Muscle of leg (tissue), 11 donors: ENCODE data around the gene FBXL5. TPM values are rescaled to one million over a fixed set of nuclear protein-coding genes. Genes with fewer than 3 reads are reported as not detected.

Experiments used
- DNase-seq: peaks from one replicate; pipeline ENCODE4 v3.0.0; 2013
- H3K27ac ChIP-seq: one replicate; pipeline ENCODE4 v1.5.1; 2013; ENCODE audit warnings: mild to moderate bottlenecking, low read length, control low read depth
- H3K27me3 ChIP-seq: one replicate; pipeline ENCODE4 v1.6.1; 2013; ENCODE audit warnings: low read length; ENCODE audit not compliant: control insufficient read depth, insufficient read depth
- H3K36me3 ChIP-seq: one replicate; pipeline ENCODE4 v1.6.1; 2013; ENCODE audit warnings: low read length; ENCODE audit not compliant: control insufficient read depth, insufficient read depth
- H3K4me1 ChIP-seq: one replicate; pipeline ENCODE4 v1.6.1; 2013; ENCODE audit warnings: low read length; ENCODE audit not compliant: control insufficient read depth, insufficient read depth
- H3K4me3 ChIP-seq: one replicate; pipeline ENCODE4 v1.5.1; 2013; ENCODE audit warnings: low read length, control low read depth
- H3K9me3 ChIP-seq: replicated peaks from 2 replicates; pipeline ENCODE4 v1.6.1; 2013; ENCODE audit warnings: low read depth, low read length; ENCODE audit not compliant: control insufficient read depth
- WGBS: methylation state at CpG from one replicate; pipeline ENCODE4 v1.1.5; 2013; ENCODE audit warnings: missing lambda C conversion rate; ENCODE audit not compliant: insufficient coverage; 5-methylcytosine and 5-hydroxymethylcytosine counted together
- polyA plus RNA-seq, 8 donors: library from polyadenylated mRNA; unstranded; fragments of 120-200 nt; gene quantifications; one replicate each; pipeline versions ENCODE4 v1.2.1 to v1.2.3, GENCODE V29; 2013; ENCODE audit warnings: inconsistent platforms in 1 of 8, low replicate concordance in 1 of 8; ENCODE audit not compliant: insufficient read length in 8 of 8, insufficient read depth in 1 of 8
- total RNA-seq: library from RNA; stranded (reverse); fragments of 120-200 nt; gene quantifications from one replicate; pipeline ENCODE4 v1.2.4, GENCODE V29; 2013

The FBXL5 gene
- total and polyA plus RNA-seq, 9 donors: 54.2 to 80.5 (median 66.4) TPM

DNA sequence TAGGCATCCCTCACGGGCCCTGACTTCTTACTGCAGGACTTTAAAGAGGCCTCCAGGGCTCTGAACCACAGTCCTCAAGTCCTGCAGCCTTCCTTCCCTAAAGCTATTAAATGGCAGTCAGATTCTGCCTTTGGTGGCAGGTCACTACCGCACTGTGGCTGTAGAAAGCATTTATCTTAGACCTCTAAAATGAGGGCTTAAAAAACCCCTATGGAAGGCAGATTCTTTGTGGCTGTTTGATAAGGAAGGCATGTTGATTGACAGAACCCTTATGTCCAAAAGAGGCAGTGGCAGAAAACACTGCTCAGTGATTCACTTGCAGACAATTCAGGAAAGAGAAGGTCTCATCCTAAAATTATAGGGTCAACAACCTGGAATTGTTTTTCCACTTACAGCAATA is 79.2 kb downstream of the FBXL5 start:
- no peak overlapping the region for H3K27ac ChIP-seq
- no peaks in the 10 kb centered on the region for H3K27me3 ChIP-seq
- WGBS: no CpG with 5 or more reads among the region's 2 CpGs
- H3K4me3 ChIP-seq: no peak overlapping the region
- no peak for DNase-seq
- H3K36me3 ChIP-seq: no peaks in the 10 kb centered on the region
- no peaks in the 10 kb centered on the region for H3K4me1 ChIP-seq
- H3K9me3 ChIP-seq: no peaks in the 10 kb centered on the region

DNA sequence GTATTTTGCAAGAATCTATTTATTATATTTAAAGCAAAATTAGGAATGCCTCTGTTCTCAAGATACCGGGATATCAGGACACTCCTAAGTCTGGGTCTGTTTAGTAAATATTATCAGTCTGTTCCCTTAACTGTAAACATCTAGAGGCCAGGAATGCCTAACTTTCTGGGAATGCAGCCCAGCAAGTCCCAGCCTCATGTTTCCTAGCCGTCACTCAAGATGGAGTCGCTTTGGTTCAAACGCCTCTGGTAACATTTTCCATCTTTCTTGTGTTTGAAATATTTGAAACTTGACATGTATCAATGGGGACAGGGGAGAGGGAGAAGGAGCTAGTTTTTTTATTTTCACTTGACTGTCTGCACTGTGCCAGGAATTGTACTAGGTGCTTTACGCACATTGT is 85.4 kb downstream of the FBXL5 start:
- Histone ChIP-seq H3K27ac (no peak overlapping the region), H3K4me1 (no peaks in the 10 kb centered on the region), H3K4me3 (no peak overlapping the region), H3K9me3 (no peaks in the 10 kb centered on the region), H3K27me3 (no peaks in the 10 kb centered on the region), H3K36me3 (peaks cover 37% of the 10 kb centered on the region)
- DNase-seq: no peak
- 100% methylated on average over 2 of the region's 5 CpGs for WGBS

DNA sequence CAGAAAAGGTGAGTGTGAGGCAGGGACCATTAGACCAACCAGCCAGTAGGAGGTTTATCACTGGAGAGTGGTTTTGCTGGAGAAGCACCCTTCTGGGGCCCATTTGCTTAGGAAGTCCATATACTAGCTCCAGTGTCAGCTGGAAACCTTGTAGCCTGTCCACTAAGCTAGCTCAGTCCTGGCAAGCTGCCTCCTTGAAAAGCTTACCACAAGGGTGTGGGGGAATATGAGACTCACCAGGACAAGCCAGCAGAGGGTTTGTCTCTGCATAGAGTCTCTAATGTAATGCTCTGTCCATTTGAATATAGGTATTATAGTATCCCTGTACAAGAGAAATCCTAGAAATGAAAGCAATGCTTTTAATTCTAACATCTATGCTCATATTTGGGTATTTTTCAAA is 86.3 kb downstream of the FBXL5 start:
- Histone ChIP-seq H3K4me3 (no peak overlapping the region), H3K36me3 (peaks cover 45% of the 10 kb centered on the region), H3K27ac (no peak overlapping the region), H3K9me3 (no peaks in the 10 kb centered on the region), H3K4me1 (no peaks in the 10 kb centered on the region), H3K27me3 (no peaks in the 10 kb centered on the region)
- peak; percentile 15 for DNase-seq

DNA sequence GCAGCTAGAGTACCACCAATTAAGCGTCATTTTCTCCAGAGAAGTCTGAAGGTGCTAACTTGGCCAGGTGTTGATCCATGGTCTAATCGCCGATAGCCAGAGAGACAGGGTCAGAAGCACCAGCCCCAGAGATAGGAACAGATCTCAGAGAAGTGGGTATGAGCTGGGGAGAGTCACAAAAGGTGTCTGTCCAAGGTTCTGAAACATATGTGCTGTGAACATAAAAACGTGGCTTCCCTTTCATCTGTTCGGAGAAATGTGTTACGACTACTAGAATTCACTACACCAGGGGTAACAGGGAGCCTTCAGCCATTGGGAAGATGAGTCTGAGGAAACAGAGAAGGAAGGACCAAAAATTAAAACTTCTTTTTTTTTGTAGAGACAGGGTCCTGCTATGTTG is 91.3 kb downstream of the FBXL5 start:
- DNase-seq: no peak
- Histone ChIP-seq H3K36me3 (peaks cover 57% of the 10 kb centered on the region), H3K9me3 (no peaks in the 10 kb centered on the region), H3K27me3 (no peaks in the 10 kb centered on the region), H3K4me1 (no peaks in the 10 kb centered on the region), H3K4me3 (no peak overlapping the region), H3K27ac (no peak overlapping the region)
- WGBS: 98% methylated on average over 3 of the region's 6 CpGs

DNA sequence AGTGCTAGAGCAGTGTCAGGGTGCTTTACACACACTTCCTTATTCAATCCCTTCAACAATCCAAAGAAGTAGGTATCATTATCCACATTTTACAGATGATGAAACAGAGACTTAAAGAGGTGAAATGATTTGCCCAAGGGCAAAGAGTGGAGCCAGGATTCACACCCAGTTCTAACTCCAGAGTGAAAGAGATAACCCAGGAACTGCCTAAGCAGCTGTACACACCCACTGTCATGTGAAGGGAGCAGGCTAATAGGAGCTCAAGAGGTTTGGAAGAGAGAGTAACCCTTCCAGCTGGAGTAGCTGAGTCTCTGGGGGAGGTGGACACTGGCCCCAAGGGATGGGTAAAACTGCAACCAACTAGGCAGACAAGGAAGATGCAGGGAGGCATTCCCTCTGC is 92.5 kb downstream of the FBXL5 start:
- peaks cover 49% of the 10 kb centered on the region for H3K36me3 ChIP-seq
- DNase-seq: no peak
- H3K27ac ChIP-seq: no peak overlapping the region
- no peak overlapping the region for H3K4me3 ChIP-seq
- H3K9me3 ChIP-seq: no peaks in the 10 kb centered on the region
- H3K4me1 ChIP-seq: no peaks in the 10 kb centered on the region
- H3K27me3 ChIP-seq: no peaks in the 10 kb centered on the region

DNA sequence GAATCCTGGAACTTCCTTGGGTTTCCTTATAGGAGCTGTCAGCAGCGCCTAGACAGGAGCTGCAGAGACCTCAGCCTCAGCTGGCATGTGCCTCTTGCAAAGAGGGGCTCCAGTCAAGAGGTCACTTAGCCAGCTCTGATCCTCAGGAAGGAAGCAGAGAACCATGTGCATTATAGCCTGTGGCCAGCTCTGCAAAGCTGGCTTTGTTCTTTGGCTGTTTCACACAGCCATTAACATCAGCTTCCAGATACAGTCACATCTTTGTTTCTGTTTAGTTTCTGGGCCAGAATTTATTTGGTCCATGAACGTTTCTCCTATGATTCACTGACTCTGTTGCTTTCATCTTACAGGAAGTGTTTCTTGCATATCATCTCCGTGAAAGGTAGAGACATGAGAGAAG is 93.0 kb downstream of the FBXL5 start:
- Histone ChIP-seq H3K27me3 (no peaks in the 10 kb centered on the region), H3K4me3 (no peak overlapping the region), H3K36me3 (peaks cover 47% of the 10 kb centered on the region), H3K27ac (no peak overlapping the region), H3K4me1 (no peaks in the 10 kb centered on the region), H3K9me3 (no peaks in the 10 kb centered on the region)
- WGBS: 75% methylated on average over 1 of the region's 3 CpGs
- DNase-seq: no peak

DNA sequence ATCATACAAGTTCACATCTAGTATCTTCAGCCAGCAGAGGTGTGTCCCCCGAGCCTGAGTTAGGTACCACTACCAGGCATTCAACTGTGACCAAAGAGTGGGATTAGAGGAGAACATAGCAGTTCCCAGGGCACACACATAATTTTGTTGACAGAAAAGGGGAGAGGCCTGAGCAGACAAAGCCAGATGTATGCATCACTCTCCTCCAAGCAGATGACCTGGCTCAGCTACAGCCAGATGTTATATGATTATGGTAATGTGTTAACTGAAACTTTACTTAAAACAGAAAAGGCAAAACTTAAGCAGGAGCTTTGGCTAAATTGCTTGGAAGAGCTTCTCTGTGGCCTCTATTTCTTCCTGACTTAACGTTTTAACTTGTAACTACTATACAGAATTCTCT is 96.6 kb downstream of the FBXL5 start:
- DNase-seq: peak; percentile 70
- peaks cover 38% of the 10 kb centered on the region for H3K36me3 ChIP-seq

DNA sequence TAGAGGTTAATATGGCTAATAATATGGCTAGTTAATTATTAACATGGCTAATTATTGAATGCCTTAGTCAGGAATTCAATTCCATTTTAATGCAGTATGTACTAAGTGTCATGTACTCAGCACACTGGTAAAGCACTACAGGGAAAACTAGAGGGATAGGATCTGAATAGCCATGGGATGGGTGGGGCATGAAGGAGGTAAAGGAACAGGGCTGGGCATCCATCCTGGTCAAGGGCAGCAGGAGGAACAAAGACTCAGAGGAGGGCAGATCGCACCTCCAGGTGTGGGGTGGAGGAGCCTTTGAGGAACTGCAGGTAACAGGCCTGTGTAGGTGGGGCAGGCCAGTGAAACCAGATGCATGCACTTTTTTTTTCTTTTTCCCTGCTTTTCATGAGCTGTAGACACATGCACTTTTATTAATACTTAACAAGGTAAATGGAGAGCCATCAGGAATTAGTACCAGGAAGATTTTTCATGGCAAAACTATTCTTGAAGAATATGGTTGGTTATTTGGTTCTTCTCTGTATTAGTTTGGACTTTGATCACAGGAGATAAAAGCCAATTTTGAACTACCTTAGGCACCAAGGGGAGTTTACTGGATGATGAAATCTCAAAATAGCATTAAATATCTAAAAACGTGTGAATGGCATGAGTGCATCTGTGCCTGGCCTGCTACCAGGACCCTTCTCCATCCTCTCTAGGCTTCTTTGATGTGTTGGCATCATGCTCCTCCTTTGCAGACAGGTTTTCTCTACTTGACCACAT is 97.2 kb downstream of the FBXL5 start:
- H3K4me3 ChIP-seq: no peak overlapping the region
- WGBS: 100% methylated on average over 1 of the region's 2 CpGs
- no peak overlapping the region for H3K27ac ChIP-seq
- no peak for DNase-seq
- H3K27me3 ChIP-seq: no peaks in the 10 kb centered on the region
- no peaks in the 10 kb centered on the region for H3K4me1 ChIP-seq
- no peaks in the 10 kb centered on the region for H3K9me3 ChIP-seq
- peaks cover 34% of the 10 kb centered on the region for H3K36me3 ChIP-seq

More for the DNA sequence above, 96.6 kb downstream of the FBXL5 start:
- no CpG with 5 or more reads among the region's 2 CpGs for WGBS
- H3K4me3 ChIP-seq: no peak overlapping the region
- H3K9me3 ChIP-seq: no peaks in the 10 kb centered on the region
- H3K27ac ChIP-seq: no peak overlapping the region
- H3K27me3 ChIP-seq: no peaks in the 10 kb centered on the region
- no peaks in the 10 kb centered on the region for H3K4me1 ChIP-seq

DNA sequence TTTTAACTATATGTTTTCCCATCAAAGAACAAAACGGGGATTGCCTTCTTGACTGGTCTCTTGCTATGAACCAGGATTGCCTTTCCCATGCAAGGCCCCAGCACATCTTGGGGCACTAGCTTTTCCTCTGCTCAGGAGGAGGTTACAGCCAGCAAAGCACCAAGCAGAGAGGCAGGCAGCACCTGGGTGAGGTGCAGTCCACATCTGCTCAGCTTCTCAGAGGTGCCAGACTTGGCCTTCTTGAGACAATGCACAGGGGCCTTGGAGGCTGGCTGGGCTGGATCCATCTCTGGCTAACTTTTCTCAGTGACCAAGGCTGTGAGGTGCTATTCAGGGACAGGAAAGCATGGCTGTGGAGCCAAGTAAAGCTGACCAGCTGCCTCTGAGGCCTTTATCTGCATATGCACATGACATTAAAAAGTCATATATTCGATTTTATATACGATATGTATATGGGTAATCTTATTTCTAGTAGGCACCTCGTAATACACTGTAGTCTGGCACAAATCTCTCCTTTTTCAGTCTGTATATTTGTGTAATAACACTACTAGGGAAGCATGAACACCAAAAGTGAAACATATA is 98.6 kb downstream of the FBXL5 start:
- DNase-seq: no peak
- Histone ChIP-seq H3K4me1 (no peaks in the 10 kb centered on the region), H3K9me3 (no peaks in the 10 kb centered on the region), H3K27me3 (no peaks in the 10 kb centered on the region), H3K4me3 (no peak overlapping the region), H3K36me3 (peaks cover 23% of the 10 kb centered on the region), H3K27ac (no peak overlapping the region)
- no CpG with 5 or more reads among the region's 4 CpGs for WGBS
